HG03442 (cell line): ENCODE measurements around the gene ADARB1.
A peak's percentile ranks its signal among the peaks of the same experiment; 100 is the strongest.
"Not testable (repeated sequence)": the region's sequence is repeated elsewhere in the genome, so short reads cannot be mapped to it uniquely, and the experiment has no call there.

ENCODE experiments used
- ATAC-seq: cut with Tn5 transposase; IDR thresholded peaks from one replicate; pipeline ENCODE4 v1.9.1; 2021; ENCODE audit warnings: mild to moderate bottlenecking, moderate library complexity; ENCODE audit not compliant: unreplicated experiment

Gene ADARB1

DNA sequence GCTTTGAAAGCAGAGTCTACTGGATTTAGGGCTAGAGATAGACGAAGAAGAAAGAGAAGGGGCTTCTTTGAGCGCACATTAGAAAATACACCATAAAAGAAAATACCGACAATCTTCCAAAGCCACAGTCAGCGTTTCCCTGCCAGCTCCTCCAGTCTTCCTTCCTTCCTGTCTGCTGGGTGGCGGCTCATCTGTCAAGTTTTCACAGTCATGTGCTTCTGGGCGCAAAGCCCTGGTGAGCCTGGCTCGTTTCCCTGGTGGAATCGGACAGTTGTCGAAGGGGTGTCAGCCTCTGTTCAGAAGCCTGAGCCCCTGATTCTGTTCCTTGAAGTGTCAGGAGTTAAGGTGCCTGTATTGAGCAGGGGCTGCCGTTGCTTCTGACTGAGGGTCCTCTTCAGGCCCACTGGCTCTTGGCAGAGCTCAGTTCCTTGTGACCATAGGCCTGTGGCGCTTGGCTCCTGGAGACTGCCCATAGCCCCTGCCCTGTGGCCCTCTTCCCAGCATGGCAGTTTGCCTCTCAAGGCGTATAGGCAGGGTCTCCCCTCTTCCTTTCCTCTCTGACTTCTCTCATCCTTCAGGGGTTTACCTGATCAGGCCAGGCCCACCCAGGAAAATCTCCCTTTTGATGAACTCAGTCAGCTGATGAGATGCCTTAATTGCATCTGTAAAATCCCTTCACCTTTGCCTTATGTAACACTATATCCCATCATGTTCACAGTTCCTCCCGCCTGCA is 58.6 kb downstream of the ADARB1 start:
- no peak for ATAC-seq

DNA sequence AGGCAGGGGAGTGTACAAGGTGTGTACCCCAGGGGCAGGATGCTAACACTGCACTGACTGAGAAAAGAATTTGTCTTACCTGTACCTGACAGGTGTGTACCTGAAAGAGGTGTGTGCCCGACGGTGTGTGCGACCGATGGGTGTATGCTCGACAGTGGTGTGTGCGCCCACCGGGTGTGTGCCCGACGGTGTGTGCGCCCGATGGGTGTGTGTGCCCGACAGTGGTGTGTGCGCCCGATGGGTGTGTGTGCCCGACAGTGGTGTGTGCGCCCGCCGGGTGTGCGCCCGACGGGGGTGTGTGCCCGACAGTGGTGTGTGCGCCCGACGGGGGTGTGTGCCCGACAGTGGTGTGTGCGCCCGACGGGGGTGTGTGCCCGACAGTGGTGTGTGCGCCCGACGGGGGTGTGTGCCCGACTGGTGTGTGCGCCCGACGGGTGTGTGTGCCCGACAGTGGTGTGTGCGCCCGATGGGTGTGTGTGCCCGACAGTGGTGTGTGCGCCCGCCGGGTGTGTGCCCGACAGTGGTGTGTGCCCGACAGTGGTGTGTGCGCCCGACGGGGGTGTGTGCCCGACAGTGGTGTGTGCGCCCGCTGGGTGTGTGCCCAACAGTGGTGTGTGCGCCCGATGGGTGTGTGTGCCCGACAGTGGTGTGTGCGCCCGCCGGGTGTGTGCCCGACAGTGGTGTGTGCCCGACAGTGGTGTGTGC is 59.3 kb downstream of the ADARB1 start:
- not testable (repeated sequence) for ATAC-seq

- no peak for ATAC-seq
These were observed 60.1 kb downstream of the ADARB1 start for GRCh38 chr21:45134279-45135076.

- no peak for ATAC-seq
These were observed 60.7 kb downstream of the ADARB1 start for GRCh38 chr21:45135122-45135521.

DNA sequence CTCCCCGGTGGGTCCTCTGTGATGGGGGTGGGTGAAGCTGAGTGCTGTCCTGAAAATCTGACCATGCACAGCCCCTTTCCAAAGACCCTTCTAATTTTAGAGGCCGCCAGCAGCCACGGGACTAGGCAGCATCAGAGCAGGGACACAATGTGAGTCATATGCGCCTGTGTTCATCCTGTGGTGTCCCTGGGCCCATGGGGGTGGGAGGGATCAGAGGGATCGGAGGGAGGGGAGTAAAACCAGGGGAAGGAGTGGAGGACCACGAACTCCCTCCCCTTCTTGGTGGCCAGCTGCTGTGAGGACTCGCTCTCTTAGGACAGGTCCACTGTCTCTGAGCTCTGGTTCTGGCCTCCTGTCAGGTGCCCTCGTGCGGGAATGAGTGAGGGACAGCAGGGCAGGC is 61.5 kb downstream of the ADARB1 start:
- no peak for ATAC-seq

GRCh38 chr21:45136500-45136899 is 62.1 kb downstream of the ADARB1 start:
- no peak for ATAC-seq

- no peak for ATAC-seq
These were observed 62.7 kb downstream of the ADARB1 start for GRCh38 chr21:45136927-45137611.

DNA sequence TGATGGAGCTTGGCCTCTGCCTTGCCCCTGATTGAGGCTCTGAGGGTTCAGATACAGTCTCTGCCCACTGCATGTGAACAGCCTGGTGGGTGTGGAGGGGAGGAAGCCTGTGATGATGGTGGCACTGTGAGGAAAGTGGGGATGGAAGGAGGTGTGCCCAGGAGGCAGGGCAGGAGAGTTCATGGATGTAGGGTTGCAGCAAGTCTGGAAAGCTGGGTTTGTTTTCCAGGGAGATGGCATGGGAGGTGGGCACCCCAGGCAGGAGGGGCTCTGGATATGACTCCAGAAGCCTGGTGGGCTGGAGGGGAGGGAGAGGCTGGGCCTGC is 63.2 kb downstream of the ADARB1 start:
- no peak for ATAC-seq

DNA sequence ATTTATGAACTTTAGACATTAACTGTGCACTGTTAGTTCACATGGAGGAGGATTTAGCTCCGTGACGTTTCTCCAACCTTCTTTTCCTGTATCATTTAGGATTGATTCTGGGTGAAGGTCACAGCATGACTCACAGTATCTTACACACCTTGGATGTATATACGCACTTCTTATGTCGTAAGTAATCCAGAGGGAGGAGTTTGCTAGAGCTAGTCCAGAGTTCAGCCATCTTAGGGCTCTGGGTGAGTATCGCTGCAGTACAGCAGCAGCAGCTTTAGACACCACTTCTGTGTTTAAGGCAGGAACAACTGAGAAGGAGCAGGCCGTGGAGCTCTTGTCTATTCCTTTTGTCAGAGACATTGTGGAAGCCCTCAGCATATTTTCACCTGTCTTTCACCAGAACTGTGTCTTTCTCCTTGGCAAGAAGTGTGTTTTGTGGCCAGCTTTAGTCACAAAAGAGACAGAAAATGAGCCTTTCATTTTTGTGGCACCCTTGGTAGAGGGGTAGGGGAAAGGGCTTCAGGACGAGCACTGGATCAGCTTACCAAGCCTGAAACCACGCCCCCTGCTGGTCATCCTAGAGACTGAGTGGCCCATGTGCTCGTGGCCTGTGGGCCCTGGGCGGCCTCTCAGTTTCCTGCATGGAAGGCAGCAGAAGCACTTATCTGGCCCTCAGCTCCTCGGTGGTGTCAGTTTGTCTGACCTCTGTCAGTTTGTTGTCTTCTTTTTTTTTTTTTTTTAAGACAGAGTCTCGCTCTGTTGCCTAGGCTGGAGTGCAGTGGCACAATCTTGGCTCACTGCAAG is 64.0 kb downstream of the ADARB1 start:
- no peak for ATAC-seq

DNA sequence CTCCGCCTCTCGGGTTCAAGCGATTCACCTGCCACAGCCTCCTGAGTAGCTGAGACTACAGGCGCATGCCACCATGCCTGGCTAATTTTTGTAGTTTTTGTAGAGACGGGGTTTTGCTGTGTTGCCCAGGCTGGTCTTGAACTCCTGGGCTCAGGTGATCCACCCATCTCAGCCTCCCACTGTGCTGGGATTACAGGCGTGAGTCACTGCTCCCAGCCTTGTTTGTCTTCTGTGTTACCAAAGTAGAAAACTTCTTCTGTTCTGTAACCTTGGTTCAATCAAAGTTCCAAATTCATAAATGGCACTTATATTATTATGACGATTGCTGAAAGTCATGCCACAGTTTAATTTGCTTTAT is 64.6 kb downstream of the ADARB1 start:
- not testable (repeated sequence) for ATAC-seq

DNA sequence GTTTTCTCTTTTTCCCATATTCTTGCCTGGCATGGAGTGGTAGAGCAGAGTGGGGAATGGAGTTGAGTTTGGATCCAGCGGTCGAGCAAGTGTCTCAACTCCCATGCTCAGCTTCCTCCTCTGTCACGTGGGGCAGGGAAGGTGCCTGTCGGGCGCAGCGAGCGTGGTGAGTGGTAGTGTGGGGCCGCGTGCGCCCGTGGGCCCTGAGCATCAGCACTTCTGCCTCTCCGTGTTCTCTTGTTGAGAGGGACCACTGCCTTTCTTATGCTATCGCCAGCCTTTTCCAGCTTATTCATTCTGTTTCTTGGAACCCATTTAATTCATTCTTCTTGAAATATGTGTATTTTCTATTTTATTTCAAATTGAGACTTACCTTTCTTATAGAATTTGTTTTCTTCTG is 65.1 kb downstream of the ADARB1 start:
- ATAC-seq: no peak

GRCh38 chr21:45140346-45140940 is 66.1 kb downstream of the ADARB1 start:
- ATAC-seq: peak; percentile 60

- ATAC-seq: not testable (repeated sequence)
These were observed 66.6 kb downstream of the ADARB1 start for GRCh38 chr21:45140944-45141343.

DNA sequence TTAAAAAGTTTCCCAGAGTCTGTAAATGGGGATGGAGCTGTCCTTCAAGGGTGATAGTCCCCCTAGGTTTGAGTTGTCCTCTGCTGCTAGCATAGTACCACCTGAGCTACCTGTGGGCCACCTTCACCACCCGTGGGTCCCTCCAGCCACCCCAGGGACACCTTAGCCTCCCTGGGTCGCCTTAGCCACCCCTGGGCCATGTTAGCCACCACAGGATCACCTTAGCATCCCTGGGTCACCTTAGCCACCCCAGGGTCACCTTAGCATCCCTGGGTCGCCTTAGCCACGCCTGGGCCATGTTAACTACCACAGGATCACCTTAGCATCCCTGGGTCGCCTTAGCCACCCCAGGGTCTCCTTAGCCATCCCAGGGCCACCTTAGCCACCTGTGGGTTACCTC is 67.1 kb downstream of the ADARB1 start:
- ATAC-seq: no peak

DNA sequence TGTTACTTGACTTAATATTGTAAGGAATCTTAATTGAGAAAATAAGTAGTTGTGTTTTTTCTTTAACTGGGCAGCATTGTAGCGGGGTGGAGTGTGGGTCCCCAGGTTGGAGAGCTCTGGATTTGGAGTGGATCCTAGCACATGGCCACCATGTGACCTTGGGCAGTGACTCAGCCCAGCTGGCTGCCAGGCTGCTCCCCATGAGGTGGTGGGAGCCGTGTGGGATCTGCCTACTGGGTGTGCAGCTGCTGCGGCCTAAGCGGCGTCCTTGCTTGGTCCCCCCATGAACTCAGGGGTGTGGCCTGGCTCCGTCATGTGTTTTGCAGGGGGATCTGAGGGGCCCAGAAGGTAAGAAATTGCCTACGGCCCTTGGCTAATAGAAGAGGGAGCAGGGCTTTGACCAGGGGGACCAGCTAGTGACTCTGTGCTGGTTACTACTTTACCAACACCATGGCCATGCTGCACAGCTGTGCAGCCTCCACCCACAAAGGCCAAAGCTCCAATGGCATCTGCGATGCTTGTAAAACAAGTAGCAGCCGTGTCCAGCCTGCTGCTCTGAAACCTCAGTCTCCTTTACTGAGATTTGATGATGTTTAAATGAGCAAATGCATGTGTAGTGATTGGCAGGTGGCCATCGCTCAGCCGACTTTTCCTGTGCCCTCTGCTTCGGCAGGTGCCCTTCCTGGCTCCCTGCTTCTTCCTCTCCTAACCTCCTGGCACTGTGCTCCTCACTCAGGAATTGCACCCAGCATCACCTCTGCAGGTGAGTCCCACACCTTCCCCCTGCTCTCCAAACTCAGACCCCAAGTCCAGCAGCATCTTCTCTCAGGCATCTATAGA is 68.3 kb downstream of the ADARB1 start:
- no peak for ATAC-seq

GRCh38 chr21:45143855-45144254 is 69.5 kb downstream of the ADARB1 start:
- ATAC-seq: no peak

DNA sequence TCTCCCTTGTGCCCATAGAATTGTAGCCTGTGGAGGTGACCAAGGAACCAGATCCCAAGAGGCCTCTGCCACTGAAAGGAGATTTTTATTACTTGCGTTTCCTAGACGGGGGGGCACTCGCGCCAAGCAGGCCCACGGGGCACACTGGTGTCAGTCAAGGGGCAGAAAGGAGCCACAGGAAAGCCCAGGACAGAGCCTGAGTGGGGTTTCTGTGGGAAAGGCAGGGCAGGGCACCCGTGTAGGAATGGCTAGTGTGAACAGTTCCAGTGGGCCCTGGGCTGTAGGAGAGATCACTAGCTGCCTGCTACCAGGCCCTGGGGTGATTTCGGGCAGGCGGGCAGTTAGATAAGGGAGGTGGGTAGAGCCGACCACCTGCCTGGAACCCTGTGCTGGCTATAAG is 70.8 kb downstream of the ADARB1 start:
- no peak for ATAC-seq

DNA sequence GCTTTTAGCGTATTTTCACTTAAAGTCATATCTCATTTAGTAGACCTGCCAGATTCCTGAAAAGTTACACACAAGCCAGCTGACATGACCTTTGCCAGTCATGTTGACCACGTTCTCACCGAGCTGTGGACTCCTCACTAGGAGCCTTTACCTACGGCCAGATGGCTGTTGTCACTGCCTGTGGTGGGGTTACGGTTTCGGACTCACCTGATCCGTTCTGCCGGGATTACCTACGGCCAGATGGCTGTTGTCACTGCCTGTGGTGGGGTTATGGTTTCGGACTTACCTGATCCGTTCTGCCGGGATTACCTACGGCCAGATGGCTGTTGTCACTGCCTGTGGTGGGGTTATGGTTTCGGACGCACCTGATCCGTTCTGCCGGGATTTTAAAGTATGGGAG is 71.5 kb downstream of the ADARB1 start:
- ATAC-seq: not testable (repeated sequence)

DNA sequence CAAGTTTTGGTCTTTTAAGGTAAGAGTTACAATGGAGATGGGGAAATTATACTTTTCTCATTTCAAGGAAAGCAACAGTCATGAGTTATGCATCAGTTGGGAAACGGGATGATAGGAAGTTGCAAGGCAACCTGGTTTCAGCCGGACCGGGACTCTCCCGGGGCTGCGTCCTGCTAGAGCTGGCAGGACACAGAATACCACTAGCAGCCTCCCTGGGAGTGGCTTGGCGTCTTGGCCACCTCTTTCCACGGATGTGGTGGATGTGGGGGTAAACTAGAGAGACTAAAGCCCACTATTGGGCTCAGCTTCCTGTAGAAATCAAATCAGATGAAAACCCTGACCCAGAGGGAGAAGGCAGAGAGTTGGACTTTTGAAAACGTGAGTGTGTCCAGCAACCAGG is 71.9 kb downstream of the ADARB1 start:
- ATAC-seq: no peak
